ENCODE measurements around the gene STK24.
A peak's percentile ranks its signal among the peaks of the same experiment; 100 is the strongest.

Gene STK24

DNA sequence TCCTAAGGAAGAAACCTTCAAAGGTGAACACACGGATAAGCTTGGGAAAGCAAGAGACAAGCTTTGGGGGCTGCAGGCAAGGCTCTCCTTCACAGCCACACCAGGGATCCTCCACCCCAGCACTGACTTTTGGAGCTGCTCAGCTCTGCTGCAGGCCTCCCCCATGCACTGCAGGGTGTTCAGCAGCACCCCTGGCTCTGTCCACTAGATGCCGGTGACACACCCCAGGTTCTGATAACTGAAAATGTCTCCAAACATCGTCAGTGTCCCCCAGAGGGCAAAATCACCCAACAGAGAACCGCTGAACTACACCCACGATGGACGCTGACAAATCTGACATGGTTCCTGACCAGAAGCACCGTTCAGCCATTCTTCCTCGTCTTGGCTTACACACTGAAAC lies 90.5 kb downstream of the STK24 start:
- DNase-seq = no peak

DNA sequence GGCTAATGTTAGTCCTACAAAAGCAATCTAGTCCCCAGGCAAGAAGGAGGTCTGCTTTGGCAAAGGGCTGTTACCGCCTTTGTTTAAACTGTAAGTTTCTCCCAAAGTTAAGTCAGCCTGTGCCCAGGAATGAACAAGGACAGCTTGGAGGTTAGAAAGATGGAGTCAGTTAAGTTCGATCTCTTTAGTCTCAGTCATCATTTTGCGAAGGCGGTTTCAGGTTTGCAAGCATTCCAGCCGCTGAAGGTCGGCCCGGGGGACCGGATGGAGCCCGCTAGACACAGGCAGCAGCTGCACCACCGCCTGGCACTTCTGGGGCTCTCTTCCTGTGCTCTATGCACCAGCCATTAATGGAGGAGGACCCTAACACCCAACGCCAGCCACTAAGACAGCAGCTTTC lies 91.3 kb downstream of the STK24 start:
- no peak for DNase-seq

DNA sequence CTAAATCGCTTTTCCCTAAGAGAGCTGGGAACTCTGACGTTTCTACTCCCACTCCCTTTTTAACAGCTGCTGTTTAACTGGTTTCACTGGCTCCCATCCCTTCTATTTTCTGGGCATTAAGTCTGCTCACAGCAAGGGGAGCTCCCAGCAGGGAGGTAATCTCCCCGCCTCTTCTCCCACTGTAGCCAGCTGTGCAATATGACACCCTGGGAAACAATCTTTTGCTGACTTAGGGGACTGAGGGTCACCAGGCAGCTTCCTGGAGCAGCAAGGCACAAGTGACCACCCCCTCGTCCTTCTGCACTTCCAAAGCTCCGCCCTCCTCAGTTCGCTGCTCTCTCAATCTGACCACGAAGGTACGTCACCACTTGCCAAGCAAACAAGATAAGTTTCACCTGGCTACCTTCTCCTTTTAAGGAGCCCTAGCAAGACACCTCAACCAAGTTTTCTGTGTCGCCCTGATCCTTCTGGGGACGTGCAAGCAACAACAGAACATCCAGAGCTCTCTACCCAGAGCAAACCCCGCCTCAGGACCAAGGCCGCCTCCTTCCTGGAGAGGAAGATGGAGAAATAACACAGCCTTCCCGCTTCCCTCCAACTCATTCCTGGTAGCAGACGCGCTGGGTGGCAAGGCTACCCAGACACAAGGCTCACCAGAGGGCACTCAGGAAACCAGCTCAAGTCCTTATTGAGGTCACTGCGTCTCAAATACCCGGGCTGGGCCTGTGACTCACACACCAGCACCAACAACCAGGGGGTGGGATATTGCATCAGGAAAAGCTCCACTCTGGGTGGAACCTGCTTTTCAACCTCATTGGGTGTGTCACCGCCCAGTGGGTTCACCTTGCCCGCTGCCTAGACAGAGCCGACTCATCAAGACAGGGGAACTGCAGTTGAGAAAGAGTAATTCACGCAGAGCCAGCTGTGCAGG lies 92.4 kb downstream of the STK24 start:
- peak; percentile 73 for DNase-seq

DNA sequence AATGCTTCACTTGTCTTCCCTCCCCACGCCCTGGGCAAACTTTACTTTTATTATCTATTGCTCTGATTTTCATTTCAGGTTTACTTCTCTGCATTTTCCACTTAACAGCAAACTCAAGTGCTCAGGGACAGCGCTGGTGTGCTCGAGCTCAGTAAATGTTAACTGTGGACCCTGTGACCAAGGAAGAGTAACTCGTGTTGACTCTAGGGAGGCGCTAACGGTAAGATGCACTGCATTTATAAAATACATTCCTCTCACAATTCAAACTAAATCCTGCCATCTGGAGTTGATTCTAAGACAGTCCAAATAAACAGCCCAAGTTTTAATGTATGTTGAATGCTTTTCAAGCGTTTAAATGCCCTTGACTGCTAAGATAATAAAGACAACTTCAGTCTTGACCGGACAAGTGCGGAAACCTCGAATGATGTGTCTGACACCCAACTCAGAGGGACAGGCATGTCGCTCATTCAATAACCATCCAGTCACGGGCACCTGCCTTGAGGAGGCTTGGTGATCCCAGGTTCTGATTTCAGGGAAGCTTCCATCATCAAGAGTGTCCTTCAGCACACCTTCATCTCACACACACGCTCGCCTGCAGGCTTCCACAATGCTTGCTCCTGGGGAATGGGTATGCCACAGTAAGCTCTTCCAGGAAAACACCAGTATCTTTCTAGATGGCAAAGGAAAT lies 93.2 kb downstream of the STK24 start:
- no peak for DNase-seq

DNA sequence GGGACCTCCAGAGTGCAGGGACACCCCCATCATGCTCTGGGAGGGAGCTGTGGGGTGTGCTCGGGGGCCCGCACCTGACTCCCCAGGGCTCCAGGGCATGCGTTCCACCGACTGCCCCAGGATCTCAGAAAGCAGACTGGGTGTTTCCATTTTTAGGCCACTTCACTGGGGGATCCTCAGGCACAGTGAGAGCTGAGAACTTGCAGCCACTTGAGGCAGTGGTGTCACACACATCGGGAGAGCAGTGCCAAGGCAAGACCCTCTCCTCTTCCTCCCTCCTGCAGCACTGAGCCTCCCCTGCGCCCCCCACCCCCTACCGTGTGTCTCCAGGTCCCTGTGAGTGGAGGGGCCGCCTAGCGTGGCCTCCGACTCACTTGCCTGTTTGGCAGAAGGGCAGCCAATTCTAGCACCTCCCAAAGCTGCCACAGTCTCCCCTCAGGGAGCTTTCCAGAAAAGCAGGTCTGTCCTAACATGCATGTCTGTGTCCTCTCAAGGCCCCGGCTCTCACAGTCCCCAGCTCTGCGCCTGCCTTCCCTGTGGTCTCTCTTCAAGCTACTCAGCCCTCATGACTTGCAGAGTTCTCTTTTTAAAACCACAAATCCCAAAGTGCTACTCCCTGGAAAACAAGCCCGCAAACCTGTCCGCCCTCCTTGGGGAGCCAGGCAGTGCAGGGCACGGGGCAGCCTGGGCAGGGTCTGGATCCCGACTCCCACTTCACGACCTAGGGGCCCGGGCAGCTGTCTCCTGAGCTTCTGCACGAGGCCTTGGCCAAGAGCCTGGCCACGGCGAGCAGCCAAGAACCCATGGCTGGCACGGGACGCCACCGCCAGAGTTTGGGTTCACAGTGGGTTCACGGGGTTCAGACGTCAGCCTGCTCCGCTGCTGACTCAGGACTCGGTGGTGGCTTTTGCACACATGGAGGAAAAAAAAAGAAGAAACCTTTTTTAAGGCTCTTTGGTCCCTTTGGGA lies 94.1 kb downstream of the STK24 start:
- no peak for DNase-seq

DNA sequence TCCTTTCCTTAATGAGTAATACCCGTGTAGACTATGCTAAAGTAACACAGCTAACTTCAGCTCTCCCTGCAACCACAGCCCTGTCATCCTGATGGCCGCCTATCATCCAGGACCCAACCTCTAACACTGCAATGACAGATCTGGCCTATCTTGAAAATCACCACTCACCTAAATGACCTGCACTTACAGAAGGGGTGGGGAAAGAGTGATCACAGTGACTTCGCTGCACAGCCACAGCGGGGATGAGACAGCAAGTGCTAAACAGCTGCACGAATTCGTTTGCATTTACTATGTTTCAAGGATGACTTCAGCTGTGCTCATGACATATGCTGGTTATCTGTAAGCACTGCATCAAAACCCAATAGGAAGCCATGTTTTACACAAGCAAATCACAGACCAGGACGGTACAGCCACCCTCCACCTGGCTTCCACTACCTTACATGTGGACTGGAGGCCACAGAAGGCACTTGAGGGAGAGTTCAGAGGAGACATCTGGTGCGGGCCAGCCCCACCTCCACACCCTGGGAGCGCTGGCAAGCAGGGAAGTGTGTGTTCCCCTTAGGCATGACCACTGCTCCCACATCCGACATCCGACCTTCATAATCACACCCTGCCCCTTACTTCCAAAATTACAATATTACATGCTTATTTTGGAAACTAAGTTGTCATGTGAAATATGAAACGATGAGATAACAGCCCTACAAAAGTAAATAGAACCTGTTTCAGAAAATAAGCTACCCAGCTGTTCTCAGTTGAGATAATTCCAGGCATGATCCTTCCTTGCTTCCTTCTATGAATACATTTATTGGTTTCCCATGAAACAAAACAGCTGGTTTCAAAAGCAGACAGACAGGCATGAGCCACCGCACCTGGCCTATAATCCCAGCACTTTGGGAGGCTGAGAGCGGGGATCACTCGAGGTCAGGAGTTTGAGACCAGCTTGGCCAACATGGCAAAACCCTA lies 95.7 kb downstream of the STK24 start:
- DNase-seq = peak; percentile 30

DNA sequence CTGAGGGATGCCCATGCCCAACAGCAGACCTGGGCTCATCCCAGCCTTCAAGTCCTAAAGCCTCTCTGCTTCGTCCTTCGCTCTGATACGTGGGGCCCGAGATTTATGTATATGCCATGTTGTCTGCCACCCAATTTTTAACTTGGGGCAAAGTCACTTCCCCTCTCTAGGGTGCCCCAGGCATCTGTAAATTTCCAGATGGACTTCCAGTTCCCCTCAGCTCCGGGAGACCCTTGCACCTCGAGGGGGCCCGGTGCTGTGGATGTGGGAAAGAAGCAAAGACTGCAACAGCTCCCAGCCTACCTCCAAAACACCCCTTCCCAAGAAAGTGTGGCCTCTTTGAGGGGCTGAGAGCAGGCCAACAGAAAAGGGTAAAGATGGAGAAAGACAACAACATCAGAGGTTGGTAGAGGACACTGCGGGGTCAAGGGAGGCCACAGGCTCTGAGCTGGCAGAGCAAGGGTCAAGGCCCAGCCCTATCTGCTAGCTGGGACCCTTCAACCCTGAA lies 97.4 kb downstream of the STK24 start:
- DNase-seq = no peak

DNA sequence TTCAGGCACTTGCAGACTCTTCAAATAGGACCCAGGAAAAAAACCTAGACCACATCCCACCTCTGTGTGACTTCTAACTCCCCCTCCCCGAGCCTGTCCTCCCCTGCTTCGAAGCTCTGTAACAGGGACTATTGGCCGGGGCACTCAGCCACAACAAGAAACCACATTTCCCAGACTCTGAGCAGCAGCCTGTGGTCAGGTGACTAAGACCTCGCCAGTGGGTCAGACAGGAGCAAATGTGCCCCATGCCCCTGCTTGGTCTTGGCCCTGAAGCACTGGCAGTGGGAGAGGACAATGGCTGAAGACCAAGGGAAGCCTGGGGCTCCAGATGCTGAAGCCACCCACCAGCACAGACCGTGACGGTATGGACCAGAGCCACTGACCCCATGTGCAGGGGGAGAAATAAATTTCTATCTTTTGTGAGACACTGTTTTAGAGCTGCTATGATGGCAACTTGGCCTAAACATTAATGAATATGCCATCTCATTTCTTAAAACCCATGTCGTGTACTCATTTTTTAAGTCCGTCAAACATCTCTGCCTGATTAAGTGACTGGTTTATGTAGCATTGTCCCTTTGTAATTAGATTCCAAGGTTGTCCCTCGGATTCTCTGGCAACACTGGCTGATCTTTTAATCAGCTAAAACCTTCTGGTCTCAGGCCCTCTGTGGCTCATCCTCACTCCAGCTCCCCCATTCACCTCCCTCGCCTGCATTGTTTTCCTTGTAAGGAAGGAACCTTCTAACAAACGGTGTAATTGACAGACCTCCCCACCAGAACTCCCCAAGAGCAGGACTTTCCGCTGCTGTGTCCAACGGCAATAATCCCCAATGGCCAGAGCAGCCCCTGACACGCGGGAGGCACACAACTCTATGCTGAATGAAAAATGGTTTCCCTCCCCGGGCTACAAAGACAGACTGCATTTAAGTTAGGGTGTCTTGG lies 98.4 kb downstream of the STK24 start:
- DNase-seq = no peak

DNA sequence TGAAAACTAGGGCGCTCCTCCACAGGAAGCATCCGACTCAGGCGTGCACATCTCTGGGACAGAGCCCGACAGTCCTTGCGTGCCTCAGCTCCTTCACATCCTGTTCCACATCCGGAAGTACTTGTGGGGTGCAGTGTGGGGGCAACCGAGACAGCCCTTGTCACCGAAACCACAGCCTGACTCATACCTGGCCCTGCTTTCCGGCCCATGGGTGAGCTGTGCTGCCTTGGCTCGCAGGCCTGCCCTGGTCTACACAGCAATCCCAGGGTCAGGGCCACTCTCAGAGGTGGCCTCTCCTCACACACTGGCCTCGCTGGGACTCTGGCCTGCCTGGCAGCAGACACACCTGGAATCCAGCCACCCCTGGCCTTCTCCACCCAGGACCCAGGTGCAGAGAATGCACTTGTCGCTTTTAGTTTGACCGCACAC lies 100.4 kb downstream of the STK24 start:
- no peak for DNase-seq

DNA sequence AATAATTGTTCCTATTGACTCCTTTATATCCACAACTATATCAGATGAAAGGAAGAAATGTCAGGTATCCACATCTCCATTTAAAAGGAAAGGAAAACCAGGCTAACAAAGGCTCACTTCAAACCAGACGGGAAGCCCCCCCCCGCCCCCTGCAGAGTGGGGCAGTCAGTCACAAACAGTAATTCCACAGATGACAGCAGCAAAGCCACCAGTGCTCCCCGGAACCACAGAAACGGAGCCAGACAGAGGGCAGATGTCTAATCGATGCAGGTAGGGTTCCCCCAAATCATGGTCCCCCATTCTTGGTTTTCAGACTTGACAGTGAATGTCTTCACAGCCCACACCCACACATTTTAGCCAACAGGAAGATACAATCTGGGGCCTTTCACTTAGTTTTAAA lies 100.8 kb downstream of the STK24 start:
- no peak for DNase-seq

DNA sequence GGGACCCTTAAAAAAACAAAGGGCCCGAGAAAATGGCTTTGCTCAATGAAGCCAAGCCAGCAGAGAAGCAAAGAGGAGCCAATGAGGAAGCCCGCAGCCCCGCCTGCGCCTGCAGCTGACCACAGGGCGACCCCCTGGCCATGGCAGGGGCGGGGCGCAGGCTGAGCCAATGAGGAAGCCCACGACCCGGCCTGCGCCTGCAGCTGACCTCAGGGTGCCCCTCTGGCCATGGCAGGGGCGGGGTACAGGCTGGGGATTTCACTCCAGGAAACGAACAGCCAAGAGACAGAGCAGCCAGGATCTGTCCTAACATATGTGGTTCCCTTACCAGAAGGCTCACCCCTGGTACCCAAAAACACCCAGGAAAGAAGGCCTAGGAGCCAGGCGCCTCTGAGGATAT lies 101.4 kb downstream of the STK24 start:
- no peak for DNase-seq

DNA sequence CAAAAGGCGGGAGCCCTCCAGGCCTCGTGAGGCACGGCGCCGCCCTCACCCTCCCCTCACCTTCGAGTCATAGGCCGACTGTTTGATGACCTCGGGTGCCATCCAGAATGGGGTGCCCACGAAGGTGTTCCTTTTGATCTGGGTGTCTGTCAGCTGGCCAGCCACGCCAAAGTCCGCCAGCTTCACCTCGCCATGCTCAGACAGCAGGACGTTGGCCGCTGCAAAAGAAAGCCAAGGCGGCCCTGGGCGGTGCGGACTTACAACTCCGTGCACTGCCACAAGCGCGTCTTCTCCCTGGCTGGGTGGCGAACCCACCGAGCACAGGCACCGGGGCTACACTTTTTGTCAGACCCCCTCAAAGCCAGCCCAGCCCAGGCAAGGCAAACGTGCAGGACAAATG lies 102.1 kb downstream of the STK24 start:
- no peak for DNase-seq

DNA sequence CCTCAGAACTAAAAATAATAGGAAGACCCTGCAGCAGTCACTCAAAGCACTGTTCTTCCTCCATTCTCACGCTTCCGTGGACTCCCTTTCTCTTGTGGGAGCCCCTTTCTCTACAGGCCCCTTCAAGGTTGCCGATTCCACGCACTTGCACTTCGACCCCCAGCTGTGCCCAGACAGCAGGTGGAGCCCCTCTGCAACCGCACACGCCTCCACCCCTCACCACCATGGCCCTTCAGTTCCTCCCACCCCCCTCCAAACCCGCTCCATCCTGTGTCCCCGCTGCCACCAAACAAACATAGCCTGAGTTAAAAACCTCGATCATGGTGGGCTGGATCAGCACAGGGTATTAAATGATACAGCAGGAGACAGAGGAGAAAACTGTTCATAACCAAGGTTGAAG lies 102.6 kb downstream of the STK24 start:
- no peak for DNase-seq

DNA sequence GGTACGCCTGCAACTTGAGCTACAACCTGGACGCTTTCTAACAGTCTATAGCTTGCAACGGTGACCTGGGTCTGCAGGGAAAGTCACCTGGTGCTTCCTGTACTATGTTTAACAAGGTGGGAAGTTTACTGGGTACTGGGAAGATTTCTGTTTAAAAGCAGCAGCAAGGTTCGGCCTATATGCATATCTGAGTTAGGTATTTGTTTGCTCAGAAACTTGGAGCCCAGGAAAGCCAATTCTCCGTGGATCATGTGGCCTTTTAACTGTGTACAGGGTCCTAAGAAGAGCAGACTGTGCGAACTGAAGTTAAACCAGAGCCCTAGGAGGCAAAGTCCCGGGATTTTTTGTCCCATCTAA lies 103.1 kb downstream of the STK24 start:
- no peak for DNase-seq

DNA sequence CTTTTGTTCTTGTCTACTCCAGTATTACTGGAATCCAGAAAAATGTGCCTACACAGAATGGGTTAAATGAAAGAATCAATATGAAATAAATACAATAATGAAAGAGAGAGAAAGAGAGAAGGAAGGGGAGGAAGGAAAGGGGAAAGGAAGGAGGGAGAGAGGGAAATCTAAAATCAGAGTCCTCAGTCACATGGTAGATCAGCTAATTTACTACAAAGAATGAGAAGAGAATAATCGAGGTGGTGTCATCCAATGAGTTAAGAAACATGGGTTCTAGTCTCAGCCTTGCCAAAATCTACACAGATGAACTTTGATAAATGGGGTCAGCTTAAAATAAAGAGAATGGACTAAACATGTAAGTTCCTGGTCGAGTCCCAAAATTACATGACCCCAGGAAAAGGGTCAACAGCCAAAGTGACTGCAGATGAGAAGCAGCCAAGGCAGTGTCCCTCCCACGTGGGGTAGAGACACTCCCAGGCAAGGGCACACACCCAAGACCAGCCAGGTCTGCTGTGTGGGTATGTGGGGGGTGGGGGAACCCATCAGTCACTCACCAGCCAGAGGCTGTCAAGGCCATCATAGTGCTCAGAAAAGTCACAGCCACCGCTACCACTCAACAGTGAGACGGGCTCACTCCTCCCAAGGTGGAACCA lies 103.6 kb downstream of the STK24 start:
- DNase-seq = no peak

DNA sequence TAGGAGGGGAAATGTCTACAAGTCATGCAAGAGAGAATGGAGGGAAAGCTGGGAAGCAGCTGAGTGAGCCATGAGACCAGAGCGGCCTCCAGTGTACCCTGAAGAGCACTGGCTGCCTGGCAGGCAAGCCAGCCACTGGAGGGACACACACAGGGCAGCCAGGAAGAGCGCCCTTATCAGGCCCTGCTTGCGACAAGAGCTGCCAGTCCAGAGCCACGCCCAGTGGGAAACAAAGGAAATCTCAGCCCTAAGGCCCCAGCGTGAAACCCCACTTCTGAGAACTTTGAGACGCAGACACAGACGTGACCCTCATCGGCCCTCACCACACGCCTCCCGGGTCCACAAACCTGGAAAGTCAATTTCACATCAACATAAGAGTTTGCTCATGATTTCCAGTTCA lies 105.0 kb downstream of the STK24 start:
- no peak for DNase-seq

DNA sequence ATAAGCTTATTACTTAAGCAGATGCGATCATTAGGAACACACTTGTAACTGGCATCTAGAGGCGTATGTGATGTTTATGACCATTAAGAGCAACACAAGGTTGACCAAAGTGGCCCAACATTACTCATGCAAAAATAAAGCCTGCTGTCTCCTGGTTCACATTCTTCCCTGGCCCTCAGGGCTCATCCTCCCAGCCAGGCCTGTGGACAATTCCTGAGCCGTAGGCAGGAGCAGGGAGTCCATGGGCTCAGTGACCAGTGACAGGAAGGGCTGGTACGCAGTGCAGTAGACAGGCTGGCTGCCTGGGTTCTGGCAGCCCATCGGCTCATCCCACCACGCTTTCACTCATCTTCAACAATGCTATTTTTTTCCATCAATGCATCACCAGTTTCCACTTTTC lies 106.0 kb downstream of the STK24 start:
- no peak for DNase-seq

DNA sequence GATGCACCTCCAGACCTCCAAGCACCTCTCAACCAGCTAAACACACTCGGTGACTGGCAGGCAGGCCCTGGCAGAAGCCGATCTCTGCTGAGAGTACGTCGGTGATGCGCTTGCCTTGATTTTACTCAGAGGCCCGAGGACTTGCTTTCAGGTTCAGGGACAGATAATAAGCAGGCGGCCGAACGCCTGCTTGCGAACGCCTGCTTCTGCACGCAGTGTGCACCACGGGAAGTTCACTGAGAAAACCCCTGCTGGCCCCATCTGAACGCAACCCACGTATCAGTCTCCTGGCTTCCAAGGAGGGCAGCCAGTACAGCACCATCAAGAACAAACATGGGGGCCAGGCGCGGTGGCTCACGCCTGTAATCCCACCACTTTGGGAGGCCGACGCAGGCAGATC lies 108.0 kb downstream of the STK24 start:
- DNase-seq = no peak

DNA sequence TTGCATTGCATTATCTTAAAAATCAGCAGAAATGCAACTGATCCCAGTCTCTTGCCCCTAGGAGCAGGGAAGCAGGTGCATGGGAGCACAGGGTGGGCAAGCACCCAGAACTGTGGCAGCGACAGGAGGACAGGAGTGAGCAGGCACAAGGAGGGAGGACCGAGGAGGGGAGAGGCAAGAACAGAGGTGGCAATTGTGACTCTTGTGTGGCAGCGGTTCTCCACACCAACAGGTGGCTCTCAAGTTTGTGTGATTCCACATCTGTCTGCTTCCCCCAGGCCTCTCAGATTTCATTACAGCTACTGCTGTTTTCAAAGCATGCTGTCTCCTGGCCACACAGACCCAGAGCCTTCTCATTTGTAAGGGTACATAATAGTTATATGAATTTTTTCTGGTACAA lies 108.5 kb downstream of the STK24 start:
- DNase-seq = no peak
